SK-N-SH treated with all-trans-retinoic acid at 6 μM for 48 hours (cell line): ENCODE measurements around the gene CLNK.
"Not testable (repeated sequence)": the region's sequence is repeated elsewhere in the genome, so short reads cannot be mapped to it uniquely, and the experiment has no call there.

Source experiments
- ATAC-seq: fragments of 200-7000 bp; cut with Tn5 transposase; 3 replicates; pipeline ENCODE4 v1.9.1; 2020; ENCODE audit warnings: mild to moderate bottlenecking, moderate library complexity
- ARNTL ChIP-seq: fragments of 450-650 bp; formaldehyde crosslinking; IDR thresholded peaks from 2 replicates; pipeline ENCODE4 v1.5.0; 2020; ENCODE audit warnings: low read depth, mild to moderate bottlenecking, moderate library complexity, borderline replicate concordance
- BACH2 ChIP-seq: fragments of 250-450 bp; sonication (Bioruptor Pico); IDR thresholded peaks from 2 replicates; pipeline ENCODE4 v1.9.0; 2021; ENCODE audit warnings: mild to moderate bottlenecking, borderline replicate concordance
- CSDC2 ChIP-seq: fragments of 250-450 bp; sonication (Bioruptor Pico); IDR thresholded peaks from 2 replicates; pipeline ENCODE4 v1.5.0; 2020; ENCODE audit warnings: mild to moderate bottlenecking, moderate library complexity
- ESRRG ChIP-seq: fragments of 250-450 bp; sonication (Bioruptor Pico); IDR thresholded peaks from 2 replicates; pipeline ENCODE4 v1.6.1; 2021; ENCODE audit warnings: mild to moderate bottlenecking
- GLIS3 ChIP-seq: fragments of 250-450 bp; sonication (Bioruptor Pico); IDR thresholded peaks from 2 replicates; pipeline ENCODE4 v1.5.0; 2020; ENCODE audit warnings: mild to moderate bottlenecking, moderate library complexity
- ISL1 ChIP-seq: fragments of 250-450 bp; sonication (Bioruptor Pico); IDR thresholded peaks from 2 replicates; pipeline ENCODE4 v2.1.2; 2022; ENCODE audit warnings: mild to moderate bottlenecking, moderate library complexity
- OSR1 ChIP-seq: fragments of 250-450 bp; sonication (Bioruptor Pico); IDR thresholded peaks from 2 replicates; pipeline ENCODE4 v1.8.0; 2022; ENCODE audit warnings: moderate library complexity, mild to moderate bottlenecking, inconsistent platforms
- PPARA ChIP-seq: fragments of 250-450 bp; sonication (Bioruptor Pico); IDR thresholded peaks from 2 replicates; pipeline ENCODE4 v1.5.0; 2020; ENCODE audit warnings: mild to moderate bottlenecking, borderline replicate concordance
- RARB ChIP-seq: fragments of 250-450 bp; sonication (Bioruptor Pico); IDR thresholded peaks from 2 replicates; pipeline ENCODE4 v1.8.0; 2021; ENCODE audit warnings: mild to moderate bottlenecking, moderate library complexity
- SNAI2 ChIP-seq: fragments of 250-450 bp; sonication (Bioruptor Pico); IDR thresholded peaks from 2 replicates; pipeline ENCODE4 v1.5.0; 2020; ENCODE audit warnings: mild to moderate bottlenecking, moderate library complexity
- TCF4 ChIP-seq: fragments of 250-450 bp; sonication (Bioruptor Pico); IDR thresholded peaks from 2 replicates; pipeline ENCODE4 v1.8.0; 2021; ENCODE audit warnings: mild to moderate bottlenecking, moderate library complexity, borderline replicate concordance
- ZC3H10 ChIP-seq: fragments of 250-450 bp; sonication (Bioruptor Pico); IDR thresholded peaks from 2 replicates; pipeline ENCODE4 v1.5.1; 2021; ENCODE audit warnings: mild to moderate bottlenecking, moderate library complexity
- ZFP3 ChIP-seq: fragments of 250-450 bp; sonication (Bioruptor Pico); IDR thresholded peaks from 2 replicates; pipeline ENCODE4 v1.5.0; 2020; ENCODE audit warnings: mild to moderate bottlenecking, moderate library complexity
- ZFP30 ChIP-seq: fragments of 450-650 bp; formaldehyde crosslinking; IDR thresholded peaks from 2 replicates; pipeline ENCODE4 v1.5.0; 2022; ENCODE audit warnings: mild to moderate bottlenecking, moderate library complexity
- ZNF565 ChIP-seq: fragments of 450-650 bp; formaldehyde crosslinking; conservative IDR thresholded peaks from 2 replicates; pipeline ENCODE4 v1.5.0; 2020; ENCODE audit warnings: low read depth, mild to moderate bottlenecking, moderate library complexity
- ZNF70 ChIP-seq: fragments of 450-650 bp; formaldehyde crosslinking; IDR thresholded peaks from 2 replicates; pipeline ENCODE4 v1.5.0; 2020; ENCODE audit warnings: mild to moderate bottlenecking, moderate library complexity
- ZNF8 ChIP-seq: fragments of 450-650 bp; formaldehyde crosslinking; IDR thresholded peaks from 2 replicates; pipeline ENCODE4 v1.5.0; 2020; ENCODE audit warnings: mild to moderate bottlenecking, moderate library complexity
- TF ChIP-seq, protein P1 (sequence below): fragments of 250-450 bp; sonication (Bioruptor Pico); IDR thresholded peaks from 2 replicates; pipeline ENCODE4 v1.5.1; 2021; ENCODE audit warnings: mild to moderate bottlenecking, moderate library complexity
- TF ChIP-seq, protein P2 (sequence below): fragments of 250-450 bp; sonication (Bioruptor Pico); IDR thresholded peaks from 2 replicates; pipeline ENCODE4 v1.8.0; 2020; ENCODE audit warnings: mild to moderate bottlenecking, moderate library complexity, borderline replicate concordance
- TF ChIP-seq, protein P3 (sequence below): fragments of 250-450 bp; sonication (Bioruptor Pico); IDR thresholded peaks from 2 replicates; pipeline ENCODE4 v1.8.0; 2021; ENCODE audit warnings: low read depth, mild to moderate bottlenecking, moderate library complexity, borderline replicate concordance
- TF ChIP-seq, protein P4 (sequence below): fragments of 250-450 bp; sonication (Bioruptor Pico); IDR thresholded peaks from 2 replicates; pipeline ENCODE4 v1.5.0; 2020; ENCODE audit warnings: mild to moderate bottlenecking, moderate library complexity

The CLNK gene

DNA sequence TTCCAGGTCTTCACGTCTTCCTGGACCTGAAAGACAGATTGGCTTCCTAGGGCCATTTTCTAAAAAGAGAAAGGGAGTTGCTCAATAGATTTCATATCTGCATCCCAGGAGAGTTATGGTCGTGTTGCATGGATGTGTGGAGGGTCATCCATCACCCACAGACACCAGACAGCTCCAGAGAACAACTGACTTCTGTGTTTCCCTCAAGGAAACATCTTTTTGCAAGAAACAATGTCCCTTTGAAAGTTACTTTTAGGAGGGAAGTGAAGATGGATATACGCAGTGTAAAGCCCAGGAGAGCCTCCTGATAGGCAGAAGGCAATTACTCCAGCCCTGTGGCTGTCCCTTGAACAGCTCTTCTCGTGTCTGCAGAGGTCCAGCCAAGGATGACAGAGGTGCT is 108.3 kb downstream of the CLNK start:
- no peak for ATAC-seq
- TF ChIP-seq ISL1, result no peak

DNA sequence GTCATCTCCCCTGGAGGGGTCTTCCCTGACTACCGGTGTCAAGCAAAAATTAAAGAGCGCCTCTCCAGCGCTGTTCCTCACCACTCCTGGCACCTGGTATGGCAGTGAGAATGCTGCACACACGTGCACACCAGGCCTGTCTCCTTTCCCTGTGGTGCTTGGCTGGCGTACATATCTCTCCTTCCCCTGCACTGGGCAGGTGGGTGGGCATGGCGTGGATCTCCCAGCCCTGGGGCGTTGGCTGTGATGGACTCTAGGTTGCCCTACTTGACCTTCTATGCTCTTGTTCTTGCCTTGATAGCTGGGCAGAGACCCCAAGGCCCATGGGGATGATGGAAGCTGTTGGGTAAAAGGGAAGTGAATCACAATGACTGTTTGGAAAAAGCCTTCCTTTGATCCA is 109.2 kb downstream of the CLNK start:
- TF ChIP-seq, protein P1, sequence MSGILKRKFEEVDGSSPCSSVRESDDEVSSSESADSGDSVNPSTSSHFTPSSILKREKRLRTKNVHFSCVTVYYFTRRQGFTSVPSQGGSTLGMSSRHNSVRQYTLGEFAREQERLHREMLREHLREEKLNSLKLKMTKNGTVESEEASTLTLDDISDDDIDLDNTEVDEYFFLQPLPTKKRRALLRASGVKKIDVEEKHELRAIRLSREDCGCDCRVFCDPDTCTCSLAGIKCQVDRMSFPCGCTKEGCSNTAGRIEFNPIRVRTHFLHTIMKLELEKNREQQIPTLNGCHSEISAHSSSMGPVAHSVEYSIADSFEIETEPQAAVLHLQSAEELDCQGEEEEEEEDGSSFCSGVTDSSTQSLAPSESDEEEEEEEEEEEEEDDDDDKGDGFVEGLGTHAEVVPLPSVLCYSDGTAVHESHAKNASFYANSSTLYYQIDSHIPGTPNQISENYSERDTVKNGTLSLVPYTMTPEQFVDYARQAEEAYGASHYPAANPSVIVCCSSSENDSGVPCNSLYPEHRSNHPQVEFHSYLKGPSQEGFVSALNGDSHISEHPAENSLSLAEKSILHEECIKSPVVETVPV (CRISPR knock-in tag), result no peak
- ATAC-seq, result no peak

DNA sequence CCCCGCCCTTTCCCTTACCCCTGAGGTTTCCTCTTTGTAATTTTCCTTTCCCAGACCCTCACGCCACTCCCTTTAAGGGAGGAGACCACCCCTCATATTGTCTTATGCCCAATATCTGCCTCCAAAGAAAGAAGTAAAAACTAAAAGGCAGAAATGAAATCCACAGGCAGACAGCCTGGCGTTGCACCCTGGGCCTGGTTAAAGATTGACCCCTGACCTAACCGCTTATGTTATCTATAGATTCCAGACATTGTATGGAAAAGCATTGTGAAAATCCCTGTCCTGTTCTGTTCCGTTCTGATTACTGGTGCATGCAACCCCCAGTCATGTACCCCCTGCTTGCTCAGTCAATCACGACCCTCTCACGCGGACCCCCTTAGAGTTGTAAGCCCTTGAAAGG is 110.0 kb downstream of the CLNK start:
- not testable (repeated sequence) for ATAC-seq

DNA sequence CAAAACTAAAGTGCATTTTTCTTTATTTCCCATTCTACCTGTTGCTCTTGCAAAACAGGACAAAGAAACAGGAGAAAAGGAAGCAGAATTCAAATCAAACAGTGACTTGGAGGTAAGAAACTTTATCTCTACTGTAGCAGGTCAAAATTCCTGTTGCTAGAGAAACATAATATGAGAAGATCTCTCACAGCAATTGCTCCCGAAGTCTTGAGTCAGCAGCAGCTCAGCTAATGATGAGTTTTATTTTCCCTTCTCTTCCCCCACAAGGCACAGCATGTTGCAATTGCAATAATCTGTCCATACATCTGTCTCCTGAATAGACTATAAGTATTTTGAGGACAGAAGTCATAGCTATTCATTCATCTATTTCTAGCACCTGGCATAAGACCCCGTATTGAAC is 112.7 kb downstream of the CLNK start:
- ATAC-seq, result no peak
- TF ChIP-seq GLIS3 (no peak), SNAI2 (CRISPR knock-in tag) (no peak), BACH2 (CRISPR knock-in tag) (no peak), ZNF70 (CRISPR knock-in tag) (no peak), ZC3H10 (CRISPR knock-in tag) (no peak), ARNTL (CRISPR knock-in tag) (no peak), RARB (CRISPR knock-in tag) (no peak)
- TF ChIP-seq, protein P2, sequence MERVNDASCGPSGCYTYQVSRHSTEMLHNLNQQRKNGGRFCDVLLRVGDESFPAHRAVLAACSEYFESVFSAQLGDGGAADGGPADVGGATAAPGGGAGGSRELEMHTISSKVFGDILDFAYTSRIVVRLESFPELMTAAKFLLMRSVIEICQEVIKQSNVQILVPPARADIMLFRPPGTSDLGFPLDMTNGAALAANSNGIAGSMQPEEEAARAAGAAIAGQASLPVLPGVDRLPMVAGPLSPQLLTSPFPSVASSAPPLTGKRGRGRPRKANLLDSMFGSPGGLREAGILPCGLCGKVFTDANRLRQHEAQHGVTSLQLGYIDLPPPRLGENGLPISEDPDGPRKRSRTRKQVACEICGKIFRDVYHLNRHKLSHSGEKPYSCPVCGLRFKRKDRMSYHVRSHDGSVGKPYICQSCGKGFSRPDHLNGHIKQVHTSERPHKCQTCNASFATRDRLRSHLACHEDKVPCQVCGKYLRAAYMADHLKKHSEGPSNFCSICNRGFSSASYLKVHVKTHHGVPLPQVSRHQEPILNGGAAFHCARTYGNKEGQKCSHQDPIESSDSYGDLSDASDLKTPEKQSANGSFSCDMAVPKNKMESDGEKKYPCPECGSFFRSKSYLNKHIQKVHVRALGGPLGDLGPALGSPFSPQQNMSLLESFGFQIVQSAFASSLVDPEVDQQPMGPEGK (CRISPR knock-in tag), result no peak
- TF ChIP-seq, protein P3, sequence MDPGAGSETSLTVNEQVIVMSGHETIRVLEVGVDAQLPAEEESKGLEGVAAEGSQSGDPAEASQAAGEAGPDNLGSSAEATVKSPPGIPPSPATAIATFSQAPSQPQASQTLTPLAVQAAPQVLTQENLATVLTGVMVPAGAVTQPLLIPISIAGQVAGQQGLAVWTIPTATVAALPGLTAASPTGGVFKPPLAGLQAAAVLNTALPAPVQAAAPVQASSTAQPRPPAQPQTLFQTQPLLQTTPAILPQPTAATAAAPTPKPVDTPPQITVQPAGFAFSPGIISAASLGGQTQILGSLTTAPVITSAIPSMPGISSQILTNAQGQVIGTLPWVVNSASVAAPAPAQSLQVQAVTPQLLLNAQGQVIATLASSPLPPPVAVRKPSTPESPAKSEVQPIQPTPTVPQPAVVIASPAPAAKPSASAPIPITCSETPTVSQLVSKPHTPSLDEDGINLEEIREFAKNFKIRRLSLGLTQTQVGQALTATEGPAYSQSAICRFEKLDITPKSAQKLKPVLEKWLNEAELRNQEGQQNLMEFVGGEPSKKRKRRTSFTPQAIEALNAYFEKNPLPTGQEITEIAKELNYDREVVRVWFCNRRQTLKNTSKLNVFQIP (CRISPR knock-in tag), result no peak

DNA sequence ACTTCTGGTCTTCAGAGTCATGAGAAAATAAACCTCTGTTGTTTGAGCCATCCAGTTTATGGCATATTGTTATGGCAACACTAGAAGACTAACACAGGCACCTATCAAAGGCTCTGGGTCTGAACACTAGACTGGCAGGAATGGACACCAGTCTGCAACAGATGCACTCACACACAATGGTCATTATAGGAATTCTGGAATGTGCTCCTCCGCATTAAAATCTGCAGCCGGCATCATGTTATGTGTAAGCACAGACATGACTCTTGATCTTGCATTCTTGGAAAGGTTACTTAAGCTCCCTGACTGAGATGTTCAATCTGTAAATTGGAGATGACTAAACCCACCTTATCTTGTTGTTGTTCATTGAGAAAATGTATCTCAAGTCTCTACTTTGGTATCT is 115.1 kb downstream of the CLNK start:
- TF ChIP-seq PPARA (CRISPR knock-in tag) (no peak), GLIS3 (no peak), SNAI2 (CRISPR knock-in tag) (no peak), RARB (CRISPR knock-in tag) (no peak), ISL1 (no peak), TCF4 (CRISPR knock-in tag) (no peak), OSR1 (CRISPR knock-in tag) (no peak), BACH2 (CRISPR knock-in tag) (no peak), ESRRG (CRISPR knock-in tag) (no peak), ZNF565 (CRISPR knock-in tag) (no peak), ZC3H10 (CRISPR knock-in tag) (no peak), ZNF8 (CRISPR knock-in tag) (no peak), CSDC2 (CRISPR knock-in tag) (no peak), ZFP30 (CRISPR knock-in tag) (no peak), ZFP3 (CRISPR knock-in tag) (no peak), ARNTL (CRISPR knock-in tag) (no peak)
- TF ChIP-seq, protein P4, sequence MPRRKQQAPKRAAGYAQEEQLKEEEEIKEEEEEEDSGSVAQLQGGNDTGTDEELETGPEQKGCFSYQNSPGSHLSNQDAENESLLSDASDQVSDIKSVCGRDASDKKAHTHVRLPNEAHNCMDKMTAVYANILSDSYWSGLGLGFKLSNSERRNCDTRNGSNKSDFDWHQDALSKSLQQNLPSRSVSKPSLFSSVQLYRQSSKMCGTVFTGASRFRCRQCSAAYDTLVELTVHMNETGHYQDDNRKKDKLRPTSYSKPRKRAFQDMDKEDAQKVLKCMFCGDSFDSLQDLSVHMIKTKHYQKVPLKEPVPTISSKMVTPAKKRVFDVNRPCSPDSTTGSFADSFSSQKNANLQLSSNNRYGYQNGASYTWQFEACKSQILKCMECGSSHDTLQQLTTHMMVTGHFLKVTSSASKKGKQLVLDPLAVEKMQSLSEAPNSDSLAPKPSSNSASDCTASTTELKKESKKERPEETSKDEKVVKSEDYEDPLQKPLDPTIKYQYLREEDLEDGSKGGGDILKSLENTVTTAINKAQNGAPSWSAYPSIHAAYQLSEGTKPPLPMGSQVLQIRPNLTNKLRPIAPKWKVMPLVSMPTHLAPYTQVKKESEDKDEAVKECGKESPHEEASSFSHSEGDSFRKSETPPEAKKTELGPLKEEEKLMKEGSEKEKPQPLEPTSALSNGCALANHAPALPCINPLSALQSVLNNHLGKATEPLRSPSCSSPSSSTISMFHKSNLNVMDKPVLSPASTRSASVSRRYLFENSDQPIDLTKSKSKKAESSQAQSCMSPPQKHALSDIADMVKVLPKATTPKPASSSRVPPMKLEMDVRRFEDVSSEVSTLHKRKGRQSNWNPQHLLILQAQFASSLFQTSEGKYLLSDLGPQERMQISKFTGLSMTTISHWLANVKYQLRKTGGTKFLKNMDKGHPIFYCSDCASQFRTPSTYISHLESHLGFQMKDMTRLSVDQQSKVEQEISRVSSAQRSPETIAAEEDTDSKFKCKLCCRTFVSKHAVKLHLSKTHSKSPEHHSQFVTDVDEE (CRISPR knock-in tag), result no peak
- TF ChIP-seq, protein P2 (CRISPR knock-in tag), result no peak
- TF ChIP-seq, protein P3 (CRISPR knock-in tag), result no peak
- no peak for ATAC-seq
